GM10248 (cell line): ENCODE data around the gene TTC32.
"Not testable (repeated sequence)": the region's sequence is repeated elsewhere in the genome, so short reads cannot be mapped to it uniquely, and the experiment has no call there.

Experiments
- CTCF ChIA-PET: fragments of 300-600 bp; sonication (Branson Sonifier 250); formaldehyde crosslinking; extraction: SDS; loops from one replicate; lab custom pipeline; 2021; ENCODE audit warnings: antibody characterized with exemption; lab: Yijun Ruan, JAX
- POLR2A ChIA-PET: fragments of 350-650 bp; sonication (Branson Sonifier 250); formaldehyde crosslinking; extraction: SDS; loops from one replicate; lab custom pipeline; 2020; ENCODE audit warnings: antibody characterized with exemption; lab: Yijun Ruan, JAX
- DNase-seq: peaks from one replicate; pipeline ENCODE4 v3.0.0; 2012; ENCODE audit errors: extremely low spot score
- CTCF ChIP-seq: IDR thresholded peaks from 2 replicates; pipeline ENCODE4 v1.5.1; 2012; ENCODE audit warnings: mild to moderate bottlenecking, low read depth; ENCODE audit errors: extremely low read depth, missing control alignments, control extremely low read depth

The TTC32 gene

GRCh38 chr2:19883971-19884720 lies 17.6 kb downstream of the TTC32 start:
- no peak for DNase-seq
- no peak for TF ChIP-seq CTCF
- ChIA-PET POLR2A (no interaction called here), CTCF (interaction anchor here (1.3 to 1.6 kb wide), 3 partner anchors 9 to 279 kb away, joined by 3 to 7 read pairs (median 5); no protein-coding TSS in a partner anchor)

DNA sequence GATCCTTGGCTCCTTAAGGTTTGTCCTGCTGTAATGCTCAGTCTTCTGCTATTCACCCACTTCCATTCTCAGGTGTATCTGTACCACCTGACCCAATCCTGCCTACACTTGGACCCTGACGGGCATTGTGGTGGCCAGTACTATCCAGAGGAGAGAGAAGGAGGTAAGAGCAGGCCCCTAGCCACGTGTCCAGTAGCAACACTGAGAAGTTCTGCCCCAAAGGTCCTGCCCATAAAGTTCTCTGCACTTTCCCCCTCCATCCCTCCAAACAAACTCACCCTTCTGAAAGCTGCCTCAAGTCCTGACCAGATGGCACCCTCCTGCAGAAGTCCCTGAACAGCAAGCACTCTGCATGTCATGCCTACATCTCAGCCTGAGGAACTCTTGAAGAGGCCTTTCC lies 18.3 kb downstream of the TTC32 start:
- DNase-seq, result no peak
- no peak for TF ChIP-seq CTCF
- CTCF ChIA-PET, result interaction anchor here (1.3 to 1.4 kb wide), 2 partner anchors 21 to 279 kb away, joined by 3 to 5 read pairs; no protein-coding TSS in a partner anchor
- POLR2A ChIA-PET, result no interaction called here

GRCh38 chr2:19882286-19882685 lies 19.5 kb downstream of the TTC32 start:
- TF ChIP-seq CTCF, result no peak
- DNase-seq, result no peak
- CTCF ChIA-PET, result interaction anchor here (1.5 to 1.6 kb wide), 2 partner anchors 17 to 18 kb away, joined by 3 to 5 read pairs; no protein-coding TSS in a partner anchor
- POLR2A ChIA-PET, result no interaction called here

DNA sequence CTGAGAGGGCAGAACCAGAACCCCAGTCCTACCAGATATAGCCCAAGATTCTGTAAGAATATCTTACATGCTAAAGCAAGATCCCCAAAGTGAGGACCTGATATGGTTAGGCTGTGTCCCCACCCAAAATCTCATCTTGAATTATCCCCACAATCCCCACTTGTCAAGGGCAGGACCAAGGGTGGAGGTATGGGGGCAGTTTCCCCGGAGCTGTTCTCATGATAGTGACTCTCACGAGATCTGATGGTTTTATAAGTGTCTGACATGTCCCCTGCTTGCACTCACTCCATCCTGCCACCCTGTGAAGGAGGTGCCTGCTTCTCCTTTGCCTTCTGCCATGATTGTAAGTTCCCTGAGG lies 19.9 kb downstream of the TTC32 start:
- ChIA-PET POLR2A (no interaction called here), CTCF (interaction anchor here (0.8 to 1.6 kb wide), 3 partner anchors 8 to 18 kb away, joined by 3 to 5 read pairs (median 5); no protein-coding TSS in a partner anchor)
- no peak for DNase-seq
- TF ChIP-seq CTCF, result no peak

GRCh38 chr2:19881221-19881907 lies 20.4 kb downstream of the TTC32 start:
- ChIA-PET CTCF (interaction anchor here (0.8 to 1.6 kb wide), 3 partner anchors 9 to 18 kb away, joined by 3 to 5 read pairs (median 5); no protein-coding TSS in a partner anchor), POLR2A (no interaction called here)
- no peak for DNase-seq
- no peak for TF ChIP-seq CTCF

DNA sequence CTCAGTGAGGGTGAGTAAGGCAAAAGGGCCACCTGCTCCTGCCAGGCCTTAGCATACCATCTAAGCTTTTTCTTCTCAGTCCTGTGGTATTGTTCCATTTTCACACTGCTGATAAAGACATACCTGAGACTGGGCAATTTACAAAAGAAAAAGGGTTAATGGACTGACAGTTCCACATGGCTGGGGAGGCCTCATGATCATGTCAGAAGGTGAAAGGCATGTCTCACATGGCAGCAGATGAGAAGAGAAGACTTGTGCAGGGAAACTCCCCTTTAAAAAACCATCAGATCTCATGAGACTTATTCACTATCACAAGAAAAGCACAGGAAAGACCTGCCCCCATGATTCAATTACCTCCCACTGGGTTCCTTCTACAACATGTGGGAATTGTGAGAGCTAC lies 21.6 kb downstream of the TTC32 start:
- POLR2A ChIA-PET, DNase-seq: not testable (repeated sequence)
- CTCF ChIA-PET, result interaction anchor here (0.8 kb wide), 1 partner anchor 9 kb away, joined by 3 read pairs; no protein-coding TSS in a partner anchor

DNA sequence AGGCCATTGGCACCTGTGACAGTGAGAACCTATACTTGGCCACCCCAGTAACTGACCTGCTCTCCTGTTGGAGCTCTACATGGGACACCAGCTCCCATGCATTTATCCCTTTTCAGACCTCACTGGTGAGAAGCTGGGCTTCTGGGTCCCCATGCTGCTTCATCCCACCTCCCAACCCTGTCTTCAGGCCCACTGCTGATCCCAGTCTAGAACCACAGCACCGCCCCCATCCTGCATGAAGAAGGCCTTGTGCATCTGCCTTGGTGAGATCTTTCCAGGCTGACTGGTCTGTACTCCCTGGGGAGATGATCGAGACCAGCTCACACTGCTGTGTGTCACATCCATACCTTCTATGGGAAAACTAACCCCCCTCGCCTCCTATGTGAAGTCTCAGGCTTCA lies 22.7 kb downstream of the TTC32 start:
- TF ChIP-seq CTCF, result no peak
- DNase-seq, result no peak
- POLR2A ChIA-PET, result no interaction called here
- CTCF ChIA-PET, result interaction anchor here (1.3 kb wide), 1 partner anchor 15 kb away, joined by 3 read pairs; no protein-coding TSS in a partner anchor
